H9 (cell line): ENCODE results near the gene NID1. TPM values are rescaled to one million over a fixed set of nuclear protein-coding genes. Genes with fewer than 3 reads are reported as not detected.

Experiments used
- DNase-seq: peaks from one replicate; pipeline ENCODE4 v3.0.0-alpha.2; 2017
- H2AFZ ChIP-seq: one replicate; pipeline ENCODE4 v1.6.1; 2013; ENCODE audit warnings: mild to moderate bottlenecking, low read length, control low read depth, moderate library complexity
- H2AK5ac ChIP-seq: 2 replicates; pipeline ENCODE4 v1.6.1; 2013; ENCODE audit warnings: low read length, control low read depth, mixed read lengths; ENCODE audit not compliant: insufficient read length
- H2BK120ac ChIP-seq: one replicate; pipeline ENCODE4 v1.6.1; 2013; ENCODE audit warnings: low read depth, mild to moderate bottlenecking, low read length, control low read depth, inconsistent platforms; ENCODE audit not compliant: poor library complexity, severe bottlenecking
- H2BK12ac ChIP-seq: 2 replicates; pipeline ENCODE4 v1.6.1; 2013; ENCODE audit warnings: low read length, control low read depth, mixed read lengths, low read depth; ENCODE audit not compliant: insufficient read length
- H2BK15ac ChIP-seq: 2 replicates; pipeline ENCODE4 v1.6.1; 2013; ENCODE audit warnings: low read depth, low read length, control low read depth
- H2BK20ac ChIP-seq: one replicate; pipeline ENCODE4 v1.6.1; 2013; ENCODE audit warnings: low read depth, mild to moderate bottlenecking, low read length, control low read depth, inconsistent platforms; ENCODE audit not compliant: poor library complexity, severe bottlenecking
- H2BK5ac ChIP-seq: 2 replicates; pipeline ENCODE4 v1.6.1; 2013; ENCODE audit warnings: low read length, control low read depth, mixed read lengths; ENCODE audit not compliant: insufficient read length
- H3K14ac ChIP-seq: 2 replicates; pipeline ENCODE4 v1.6.1; 2013; ENCODE audit warnings: low read length, control low read depth; ENCODE audit not compliant: insufficient read depth
- H3K18ac ChIP-seq: 2 replicates; pipeline ENCODE4 v1.6.1; 2013; ENCODE audit warnings: low read depth, mild to moderate bottlenecking, mixed read lengths, low read length, control low read depth; ENCODE audit not compliant: insufficient read length
- H3K23ac ChIP-seq: 2 replicates; pipeline ENCODE4 v1.6.1; 2013; ENCODE audit warnings: low read length, control low read depth, mixed read lengths, low read depth; ENCODE audit not compliant: insufficient read length
- H3K23me2 ChIP-seq: 2 replicates; pipeline ENCODE4 v1.6.1; 2013; ENCODE audit warnings: low read depth, mild to moderate bottlenecking, mixed read lengths, low read length, control low read depth; ENCODE audit not compliant: insufficient read length, poor library complexity, severe bottlenecking
- H3K27ac ChIP-seq: 2 replicates; pipeline ENCODE4 v1.5.1; 2013; ENCODE audit warnings: low read length, control low read depth, mixed read lengths, low read depth; ENCODE audit not compliant: insufficient read length
- H3K27me3 ChIP-seq: 2 replicates; pipeline ENCODE4 v1.6.1; 2013; ENCODE audit warnings: low read length, control low read depth, inconsistent platforms; ENCODE audit not compliant: insufficient read depth
- H3K4ac ChIP-seq: 2 replicates; pipeline ENCODE4 v1.6.1; 2013; ENCODE audit warnings: low read depth, mild to moderate bottlenecking, control low read depth, inconsistent platforms, low read length, moderate library complexity
- H3K4me1 ChIP-seq: 2 replicates; pipeline ENCODE4 v1.6.1; 2013; ENCODE audit warnings: low read length, control low read depth, inconsistent platforms; ENCODE audit not compliant: insufficient read depth
- H3K4me2 ChIP-seq: 2 replicates; pipeline ENCODE4 v1.6.1; 2013; ENCODE audit warnings: low read length, control low read depth, mixed read lengths; ENCODE audit not compliant: insufficient read length, insufficient read depth
- H3K56ac ChIP-seq: 2 replicates; pipeline ENCODE4 v1.6.1; 2013; ENCODE audit warnings: low read depth, mild to moderate bottlenecking, mixed read lengths, low read length, control low read depth; ENCODE audit not compliant: insufficient read length
- H3K79me1 ChIP-seq: 2 replicates; pipeline ENCODE4 v1.6.1; 2013; ENCODE audit warnings: low read depth, mild to moderate bottlenecking, moderate library complexity, low read length, control low read depth, inconsistent platforms; ENCODE audit not compliant: insufficient read depth, poor library complexity, severe bottlenecking
- H3K79me2 ChIP-seq: 2 replicates; pipeline ENCODE4 v1.6.1; 2013; ENCODE audit warnings: low read length, control low read depth, inconsistent platforms; ENCODE audit not compliant: insufficient read depth
- H3K9ac ChIP-seq: 2 replicates; pipeline ENCODE4 v1.6.1; 2013; ENCODE audit warnings: low read length, control low read depth, mixed read lengths; ENCODE audit not compliant: insufficient read length; ENCODE audit errors: extremely low read depth
- H3K9me3 ChIP-seq: one replicate; pipeline ENCODE4 v1.6.1; 2013; ENCODE audit warnings: low read depth, low read length, inconsistent platforms; ENCODE audit not compliant: control insufficient read depth
- H3T11ph ChIP-seq: one replicate; pipeline ENCODE4 v1.6.1; 2013; ENCODE audit warnings: mild to moderate bottlenecking, low read length, control low read depth, inconsistent platforms
- H4K20me1 ChIP-seq: one replicate; pipeline ENCODE4 v1.6.1; 2013; ENCODE audit not compliant: control insufficient read depth, insufficient read length, insufficient read depth
- H4K5ac ChIP-seq: 2 replicates; pipeline ENCODE4 v1.6.1; 2013; ENCODE audit warnings: low read depth, mild to moderate bottlenecking, mixed read lengths, low read length, control low read depth; ENCODE audit not compliant: insufficient read length
- H4K8ac ChIP-seq: replicated peaks from 2 replicates; pipeline ENCODE4 v1.6.1; 2013; ENCODE audit warnings: low read length, control low read depth, mixed read lengths, low read depth; ENCODE audit not compliant: insufficient read length
- H4K91ac ChIP-seq: 2 replicates; pipeline ENCODE4 v1.6.1; 2013; ENCODE audit warnings: low read depth, mild to moderate bottlenecking, moderate library complexity, mixed read lengths, low read length, control low read depth; ENCODE audit not compliant: insufficient read length
- H3K27ac Mint-ChIP-seq, 3 experiments: 2 replicates in 2 of 3; 3 replicates in 1 of 3; pipeline ENCODE4 v1.8.0; 2020 to 2021; ENCODE audit warnings: mixed read lengths in 3 of 3, mild to moderate bottlenecking in 1 of 3, moderate library complexity in 1 of 3
- H3K27me3 Mint-ChIP-seq: 2 replicates; pipeline ENCODE4 v1.8.0; 2021; ENCODE audit warnings: low read depth, mild to moderate bottlenecking, moderate library complexity, mixed read lengths
- H3K36me3 Mint-ChIP-seq, 3 experiments: 2 replicates in 2 of 3; 3 replicates in 1 of 3; pipeline ENCODE4 v1.8.0; 2020 to 2021; ENCODE audit warnings: low read depth in 3 of 3, mixed read lengths in 3 of 3; ENCODE audit not compliant: insufficient read depth in 1 of 3
- H3K4me1 Mint-ChIP-seq, 2 experiments: 2 replicates each; pipeline ENCODE4 v1.8.0; 2020; ENCODE audit warnings: mixed read lengths in 2 of 2
- H3K4me3 Mint-ChIP-seq, 2 experiments: 2 replicates in 1 of 2; 3 replicates in 1 of 2; pipeline ENCODE4 v1.8.0; 2020 to 2021; ENCODE audit warnings: mild to moderate bottlenecking in 2 of 2, mixed read lengths in 2 of 2, moderate library complexity in 1 of 2
- H3K9me3 Mint-ChIP-seq, 2 experiments: 2 replicates in 1 of 2; 3 replicates in 1 of 2; pipeline ENCODE4 v1.8.0; 2020; ENCODE audit warnings: mild to moderate bottlenecking in 2 of 2, mixed read lengths in 2 of 2, moderate library complexity in 1 of 2
- WGBS: extraction: QIAGEN DNeasy Blood & Tissue Kit; methylation state at CpG from one replicate; pipeline ENCODE4 v1.1.7; 2013; ENCODE audit warnings: missing lambda C conversion rate, low lambda C conversion rate, mixed read lengths; ENCODE audit not compliant: insufficient read length; ENCODE audit errors: extremely low coverage; 5-methylcytosine and 5-hydroxymethylcytosine counted together
- total RNA-seq: library from RNA; stranded (reverse); gene quantifications from 2 replicates; pipeline ENCODE4 v1.2.1, GENCODE V29; 2021
- TF ChIP-seq, protein P1 (sequence below): fragments of 200-600 bp; sonication (generic); conservative IDR thresholded peaks from 3 replicates; pipeline ENCODE4 v1.8.0; 2021; ENCODE audit warnings: antibody characterized with exemption, mild to moderate bottlenecking

Gene NID1
- total RNA-seq, 1 experiment from 2014 or later: 28.5 TPM

DNA sequence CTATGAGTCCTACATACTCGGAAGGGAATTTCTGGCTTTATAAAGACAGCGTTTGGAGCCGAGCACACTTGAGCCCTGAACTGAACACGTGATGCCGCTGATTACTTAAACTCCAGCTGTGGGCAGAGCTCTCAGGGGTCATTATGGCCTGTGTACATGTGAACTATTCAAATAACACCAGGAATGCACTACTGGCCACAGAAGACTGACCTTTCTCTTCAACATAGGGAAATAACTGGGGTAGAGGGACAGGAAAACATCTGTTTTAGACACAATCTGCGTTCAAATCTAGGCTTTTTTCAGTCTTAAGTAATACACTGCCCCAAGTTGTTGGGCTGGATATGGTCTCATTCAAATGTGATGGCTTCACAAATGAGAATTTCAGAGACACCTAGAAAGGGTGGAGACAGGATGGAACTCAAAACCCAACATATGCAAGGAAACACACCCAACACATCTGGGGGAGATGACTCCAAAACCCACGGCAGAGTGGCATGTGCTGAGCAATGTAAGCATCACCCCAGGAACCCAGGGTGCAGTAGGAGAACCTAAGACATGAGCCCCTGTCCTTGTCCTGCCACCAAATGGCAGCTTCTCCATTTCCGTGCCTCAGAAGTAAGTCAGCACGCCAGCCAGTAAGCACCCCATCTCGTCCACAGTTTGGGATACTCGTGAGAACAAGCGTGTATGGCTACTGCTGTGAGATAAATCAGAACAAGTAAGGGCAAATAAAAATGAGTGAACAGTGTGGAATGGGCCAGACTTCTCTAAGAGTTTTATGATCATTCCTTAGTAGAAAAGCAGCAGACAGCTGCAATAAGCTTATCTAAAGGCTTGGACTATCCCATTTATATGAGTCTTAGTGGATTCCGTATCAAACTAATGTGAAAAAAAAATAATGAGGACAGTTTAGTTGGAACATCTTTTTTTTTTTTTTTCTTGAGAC is 24.9 kb downstream of the NID1 start:
- Histone ChIP-seq H2BK120ac (no peak overlapping the region), H3K14ac (no peak overlapping the region), H3K27ac (no peak overlapping the region), H3K23me2 (no peaks in the 10 kb centered on the region), H2BK12ac (no peak overlapping the region), H3K9me3 (no peaks in the 10 kb centered on the region), H3K4ac (no peak overlapping the region), H3K23ac (no peak overlapping the region), H4K8ac (no peak overlapping the region), H2BK20ac (no peak overlapping the region), H3K79me2 (no peaks in the 10 kb centered on the region), H2AFZ (no peak overlapping the region), H3T11ph (no peak overlapping the region), H3K56ac (no peak overlapping the region), H3K18ac (no peak overlapping the region), H2AK5ac (no peak overlapping the region), H3K79me1 (no peaks in the 10 kb centered on the region), H3K27me3 (no peaks in the 10 kb centered on the region), H3K4me1 (no peaks in the 10 kb centered on the region), H2BK5ac (no peak overlapping the region), H3K9ac (no peak overlapping the region), H4K5ac (no peak overlapping the region), H2BK15ac (no peak overlapping the region), H4K91ac (no peak overlapping the region), H3K4me2 (no peak overlapping the region), H4K20me1 (no peaks in the 10 kb centered on the region)
- H3K4me1 Mint-ChIP-seq: peaks cover 0 to 4% of the 10 kb centered on the region in 2 experiments; a peak in 1 of 4 replicates
- peaks cover 2 to 3% of the 10 kb centered on the region in 2 experiments; a peak in 2 of 5 replicates for H3K9me3 Mint-ChIP-seq
- no CpG with 5 or more reads among the region's 13 CpGs for WGBS
- no peak overlapping the region for H3K27ac Mint-ChIP-seq
- peaks cover 4 to 14% (median 5%) of the 10 kb centered on the region in 3 experiments; a peak in 5 of 7 replicates for H3K36me3 Mint-ChIP-seq
- no peak for DNase-seq
- H3K27me3 Mint-ChIP-seq: no peaks in the 10 kb centered on the region
- TF ChIP-seq, protein P1, sequence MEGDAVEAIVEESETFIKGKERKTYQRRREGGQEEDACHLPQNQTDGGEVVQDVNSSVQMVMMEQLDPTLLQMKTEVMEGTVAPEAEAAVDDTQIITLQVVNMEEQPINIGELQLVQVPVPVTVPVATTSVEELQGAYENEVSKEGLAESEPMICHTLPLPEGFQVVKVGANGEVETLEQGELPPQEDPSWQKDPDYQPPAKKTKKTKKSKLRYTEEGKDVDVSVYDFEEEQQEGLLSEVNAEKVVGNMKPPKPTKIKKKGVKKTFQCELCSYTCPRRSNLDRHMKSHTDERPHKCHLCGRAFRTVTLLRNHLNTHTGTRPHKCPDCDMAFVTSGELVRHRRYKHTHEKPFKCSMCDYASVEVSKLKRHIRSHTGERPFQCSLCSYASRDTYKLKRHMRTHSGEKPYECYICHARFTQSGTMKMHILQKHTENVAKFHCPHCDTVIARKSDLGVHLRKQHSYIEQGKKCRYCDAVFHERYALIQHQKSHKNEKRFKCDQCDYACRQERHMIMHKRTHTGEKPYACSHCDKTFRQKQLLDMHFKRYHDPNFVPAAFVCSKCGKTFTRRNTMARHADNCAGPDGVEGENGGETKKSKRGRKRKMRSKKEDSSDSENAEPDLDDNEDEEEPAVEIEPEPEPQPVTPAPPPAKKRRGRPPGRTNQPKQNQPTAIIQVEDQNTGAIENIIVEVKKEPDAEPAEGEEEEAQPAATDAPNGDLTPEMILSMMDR: no peak
- no peak overlapping the region for H3K4me3 Mint-ChIP-seq
